Liver (tissue), 9 donors: Measurements from ENCODE around the gene SLC13A2. TPM values are rescaled to one million over a fixed set of nuclear protein-coding genes. Genes with fewer than 3 reads are reported as not detected.

Experiments used
- DNase-seq: peaks from one replicate; pipeline ENCODE4 v3.0.0-alpha.2; 2017; ENCODE audit warnings: low spot score
- H3K27ac ChIP-seq, 2 donors: one replicate each; pipeline ENCODE4 v1.7.0; 2013; ENCODE audit warnings: inconsistent platforms in 2 of 2, low read length in 2 of 2, control low read depth in 1 of 2, low read depth in 1 of 2, mild to moderate bottlenecking in 1 of 2
- H3K27me3 ChIP-seq, 4 donors: one replicate each; pipeline versions ENCODE4 v1.6.1 to v1.7.0; 2013; ENCODE audit warnings: low read length in 3 of 4, inconsistent platforms in 1 of 4, mild to moderate bottlenecking in 1 of 4, moderate library complexity in 1 of 4; ENCODE audit not compliant: control insufficient read depth in 4 of 4, insufficient read depth in 4 of 4
- H3K36me3 ChIP-seq, 4 donors: one replicate each; pipeline versions ENCODE4 v1.6.1 to v1.7.0; 2013; ENCODE audit warnings: low read length in 3 of 4, mild to moderate bottlenecking in 3 of 4, low read depth in 1 of 4, moderate library complexity in 1 of 4; ENCODE audit not compliant: control insufficient read depth in 4 of 4, insufficient read depth in 3 of 4
- H3K4me1 ChIP-seq, 4 donors: one replicate each; pipeline versions ENCODE4 v1.6.1 to v1.7.0; 2013; ENCODE audit warnings: low read length in 3 of 4, mild to moderate bottlenecking in 3 of 4, moderate library complexity in 1 of 4; ENCODE audit not compliant: control insufficient read depth in 4 of 4, insufficient read depth in 4 of 4
- H3K4me3 ChIP-seq, 3 donors: one replicate each; pipeline versions ENCODE4 v1.6.1 to v1.7.0; 2013; ENCODE audit warnings: low read length in 3 of 3, control low read depth in 1 of 3, low read depth in 1 of 3, mild to moderate bottlenecking in 1 of 3
- H3K9ac ChIP-seq, 2 donors: one replicate each; pipeline ENCODE4 v1.7.0; 2013; ENCODE audit warnings: low read length in 2 of 2, mild to moderate bottlenecking in 2 of 2, moderate library complexity in 2 of 2, control low read depth in 1 of 2, low read depth in 1 of 2
- H3K9me3 ChIP-seq, 4 donors: one replicate each; pipeline versions ENCODE4 v1.6.1 to v1.7.0; 2013; ENCODE audit warnings: low read length in 3 of 4; ENCODE audit not compliant: control insufficient read depth in 4 of 4
- EGR1 ChIP-seq, 2 donors: IDR thresholded peaks; 2 replicates each; pipeline ENCODE4 v1.6.1; 2016 to 2018; ENCODE audit warnings: antibody characterized with exemption in 2 of 2, low read depth in 2 of 2
- FOXA1 ChIP-seq: IDR thresholded peaks from 2 replicates; pipeline ENCODE4 v1.6.1; 2016; ENCODE audit warnings: antibody characterized with exemption
- FOXA2 ChIP-seq: IDR thresholded peaks from 2 replicates; pipeline ENCODE4 v1.6.1; 2016; ENCODE audit warnings: antibody characterized with exemption
- GABPA ChIP-seq, 2 donors: IDR thresholded peaks in 1 of 2; conservative IDR thresholded peaks in 1 of 2; 2 replicates each; pipeline ENCODE4 v1.6.1; 2016; ENCODE audit warnings: antibody characterized with exemption in 2 of 2, mild to moderate bottlenecking in 1 of 2, moderate library complexity in 1 of 2
- HNF4A ChIP-seq, 2 donors: conservative IDR thresholded peaks; 2 replicates each; pipeline ENCODE4 v1.6.1; 2016; ENCODE audit warnings: antibody characterized with exemption in 2 of 2, mild to moderate bottlenecking in 2 of 2
- HNF4G ChIP-seq: IDR thresholded peaks from 2 replicates; pipeline ENCODE4 v1.6.1; 2016; ENCODE audit warnings: antibody characterized with exemption
- RAD21 ChIP-seq, 2 donors: IDR thresholded peaks; 2 replicates each; pipeline ENCODE4 v1.6.1; 2016; ENCODE audit warnings: antibody characterized with exemption in 2 of 2, mild to moderate bottlenecking in 2 of 2
- RXRA ChIP-seq, 2 donors: IDR thresholded peaks; 2 replicates each; pipeline ENCODE4 v1.6.1; 2017 to 2018; ENCODE audit warnings: antibody characterized with exemption in 2 of 2, mild to moderate bottlenecking in 1 of 2
- SP1 ChIP-seq: IDR thresholded peaks from 2 replicates; pipeline ENCODE4 v1.6.1; 2018; ENCODE audit warnings: antibody characterized with exemption, mild to moderate bottlenecking
- TAF1 ChIP-seq: conservative IDR thresholded peaks from 2 replicates; pipeline ENCODE4 v1.6.1; 2016; ENCODE audit warnings: antibody characterized with exemption, mild to moderate bottlenecking
- YY1 ChIP-seq: IDR thresholded peaks from 2 replicates; pipeline ENCODE4 v1.6.1; 2016; ENCODE audit warnings: antibody characterized with exemption, mild to moderate bottlenecking
- WGBS: extraction: QIAGEN DNeasy Blood & Tissue Kit; methylation state at CpG from one replicate; pipeline ENCODE4 v1.1.7; 2013; 5-methylcytosine and 5-hydroxymethylcytosine counted together
- polyA plus RNA-seq, 2 donors: library from polyadenylated mRNA; stranded (reverse) in 1 of 2; unstranded in 1 of 2; fragments of 200-250 nt in 1 of 2; fragments of >200 nt in 1 of 2; fragmentation: Nextera tagmentation in 1 of 2; extraction: Ambion mirVana in 1 of 2; gene quantifications; one replicate each; pipeline versions ENCODE4 v1.2.1 to v1.2.3, GENCODE V29; 2013 to 2015
- total RNA-seq, 2 donors: library from RNA; depleted of rRNA; stranded (reverse); fragments of >200 nt; gene quantifications; one replicate each; pipeline ENCODE4 v1.2.3, GENCODE V29; 2014
- TF ChIP-seq, protein P1 (sequence below): IDR thresholded peaks from 2 replicates; pipeline ENCODE4 v1.6.1; 2016; ENCODE audit warnings: antibody characterized with exemption
- TF ChIP-seq, protein P2 (sequence below): IDR thresholded peaks from 2 replicates; pipeline ENCODE4 v1.6.1; 2016; ENCODE audit warnings: antibody characterized with exemption, mild to moderate bottlenecking
- donor health status: healthy.
- donor health status: healthy.
- donor health status: healthy.
- donor health status: healthy.
- donor health status: healthy.

Gene SLC13A2
- total and polyA plus RNA-seq, 4 donors = 0.10 to 0.52 (median 0.36) TPM

DNA sequence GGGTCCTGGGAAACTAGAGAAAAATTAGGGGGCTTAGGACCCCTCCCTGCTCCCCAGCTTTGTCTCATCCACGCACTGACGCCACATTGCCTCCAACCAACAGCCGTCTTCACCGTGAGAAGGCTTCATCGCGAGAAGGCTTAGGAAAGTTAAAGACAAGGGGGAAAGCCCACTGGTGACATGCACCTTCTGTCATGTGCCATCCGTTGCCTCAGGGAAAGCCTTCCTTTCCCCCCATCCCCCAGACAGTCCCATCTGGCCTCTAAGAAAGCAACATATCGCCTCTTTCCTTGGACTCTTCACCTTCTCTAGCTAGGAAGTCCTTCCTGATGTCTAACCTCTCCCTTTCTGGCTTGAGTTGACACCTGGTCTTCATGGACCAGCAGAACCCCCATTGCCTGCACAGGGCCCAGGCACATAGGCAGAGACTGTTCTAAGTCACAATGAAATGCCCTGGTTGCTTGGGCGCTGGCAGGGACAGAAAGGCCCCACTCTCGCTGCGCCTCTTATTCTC, 34.8 kb downstream of the SLC13A2 start:
- Histone ChIP-seq H3K9me3 (no peaks in the 10 kb centered on the region), H3K4me3 (no peak overlapping the region), H3K27me3 (no peaks in the 10 kb centered on the region), H3K36me3 (no peaks in the 10 kb centered on the region), H3K9ac (no peak overlapping the region), H3K4me1 (no peaks in the 10 kb centered on the region), H3K27ac (no peak overlapping the region)
- WGBS = 82% methylated on average over 11 of the region's 11 CpGs
- no peak for DNase-seq
- TF ChIP-seq RXRA (IDR thresholded peaks at IDR 0.05) = no peak
- TF ChIP-seq GABPA (IDR thresholded peaks at IDR 0.05 in 1 of 2, conservative IDR thresholded peaks at IDR 0.05 in 1 of 2) = no peak
- no peak for TF ChIP-seq SP1
- TF ChIP-seq FOXA1 = no peak
- no peak for TF ChIP-seq FOXA2
- TF ChIP-seq HNF4A (conservative IDR thresholded peaks at IDR 0.05) = no peak

DNA sequence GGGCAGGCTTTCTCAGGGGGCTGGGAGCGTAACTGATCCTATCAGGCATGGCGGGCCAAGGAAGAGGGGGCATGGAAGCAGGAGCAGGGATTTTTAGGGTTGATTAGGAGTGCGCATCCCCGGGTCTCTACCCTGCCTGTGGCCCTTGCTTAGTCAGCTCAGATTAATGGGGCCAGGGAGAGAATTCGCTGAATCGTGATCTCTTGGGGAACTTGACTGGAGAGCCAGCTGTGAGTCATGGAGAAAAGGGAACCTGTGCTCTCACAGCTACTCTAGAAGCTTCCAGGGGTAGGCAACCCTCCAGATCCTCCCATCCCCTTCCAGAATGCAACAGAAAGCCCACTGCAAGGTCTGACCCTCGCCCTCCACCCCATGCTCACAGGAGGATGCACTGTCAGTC, 36.3 kb downstream of the SLC13A2 start:
- no peaks in the 10 kb centered on the region for H3K4me1 ChIP-seq
- no peaks in the 10 kb centered on the region for H3K27me3 ChIP-seq
- no peak for DNase-seq
- no peak overlapping the region for H3K4me3 ChIP-seq
- no peak overlapping the region for H3K9ac ChIP-seq
- no peaks in the 10 kb centered on the region for H3K36me3 ChIP-seq
- TF ChIP-seq HNF4G (no peak), TAF1 (no peak), EGR1 (IDR thresholded peaks at IDR 0.05; ENCODE audit: low read depth in 2 of 2) (no peak), YY1 (no peak), RAD21 (IDR thresholded peaks at IDR 0.05) (no peak)
- TF ChIP-seq, protein P1, sequence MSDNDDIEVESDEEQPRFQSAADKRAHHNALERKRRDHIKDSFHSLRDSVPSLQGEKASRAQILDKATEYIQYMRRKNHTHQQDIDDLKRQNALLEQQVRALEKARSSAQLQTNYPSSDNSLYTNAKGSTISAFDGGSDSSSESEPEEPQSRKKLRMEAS = no peak
- no peak overlapping the region for H3K27ac ChIP-seq
- 85% methylated on average over 7 of the region's 7 CpGs for WGBS
- H3K9me3 ChIP-seq = no peaks in the 10 kb centered on the region

DNA sequence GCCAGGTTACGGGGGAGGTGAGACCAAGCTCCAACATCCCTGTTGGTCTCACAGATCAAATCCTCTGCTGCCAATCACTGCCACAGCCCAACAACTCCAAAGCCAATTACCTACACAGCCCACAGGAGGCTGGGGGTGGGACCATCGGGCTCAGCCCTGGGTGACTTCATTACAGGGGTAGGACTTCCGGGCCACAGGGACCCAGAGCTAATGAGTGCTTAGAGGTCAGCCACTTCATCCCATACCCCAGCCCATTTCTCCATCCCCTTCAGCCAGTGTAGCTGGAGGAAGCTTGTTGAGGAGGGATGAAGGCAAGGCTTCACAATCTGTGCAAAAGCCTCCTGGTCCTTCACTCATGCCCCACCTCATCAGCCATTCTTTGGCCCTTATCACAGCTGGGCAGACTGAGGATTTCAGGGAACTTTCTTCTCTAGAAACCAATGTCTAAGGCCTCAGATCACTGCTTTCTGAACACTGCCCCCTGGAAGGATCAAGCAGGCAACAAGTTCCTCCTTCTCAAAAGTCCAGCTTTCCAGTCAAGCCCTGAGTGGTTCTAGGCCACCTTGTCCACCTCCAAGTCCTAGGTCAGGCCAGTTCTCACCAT, 38.5 kb downstream of the SLC13A2 start:
- Histone ChIP-seq H3K4me1 (no peaks in the 10 kb centered on the region), H3K9me3 (no peaks in the 10 kb centered on the region), H3K9ac (no peak overlapping the region), H3K4me3 (no peak overlapping the region), H3K36me3 (no peaks in the 10 kb centered on the region), H3K27ac (no peak overlapping the region), H3K27me3 (no peaks in the 10 kb centered on the region)
- no peak for TF ChIP-seq SP1
- TF ChIP-seq RXRA (IDR thresholded peaks at IDR 0.05) = no peak
- WGBS = 83% methylated on average over 3 of the region's 3 CpGs
- no peak for DNase-seq

DNA sequence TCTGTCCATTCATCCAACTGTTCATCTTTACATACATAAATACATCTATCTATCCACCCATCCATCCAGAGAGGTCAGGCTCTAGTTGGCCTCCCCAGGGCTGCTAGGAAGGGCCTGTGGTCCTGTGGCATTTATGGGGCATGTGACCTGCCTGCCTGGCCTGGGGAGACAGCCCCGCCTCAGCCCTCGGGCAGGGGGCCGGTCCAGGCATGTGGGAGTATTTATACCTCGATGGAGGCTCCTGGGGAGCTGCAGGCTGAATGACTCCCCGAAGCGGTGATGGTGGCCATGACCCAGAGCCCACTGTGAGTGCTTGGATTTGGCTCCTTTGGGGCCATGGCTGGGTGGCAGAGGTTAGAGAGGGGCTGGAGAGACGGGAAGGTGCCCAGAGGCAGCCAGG, 40.0 kb downstream of the SLC13A2 start:
- Histone ChIP-seq H3K9ac (no peak overlapping the region), H3K9me3 (no peaks in the 10 kb centered on the region), H3K27me3 (no peaks in the 10 kb centered on the region), H3K36me3 (no peaks in the 10 kb centered on the region), H3K27ac (no peak overlapping the region), H3K4me3 (no peak overlapping the region), H3K4me1 (no peaks in the 10 kb centered on the region)
- TF ChIP-seq, protein P2, sequence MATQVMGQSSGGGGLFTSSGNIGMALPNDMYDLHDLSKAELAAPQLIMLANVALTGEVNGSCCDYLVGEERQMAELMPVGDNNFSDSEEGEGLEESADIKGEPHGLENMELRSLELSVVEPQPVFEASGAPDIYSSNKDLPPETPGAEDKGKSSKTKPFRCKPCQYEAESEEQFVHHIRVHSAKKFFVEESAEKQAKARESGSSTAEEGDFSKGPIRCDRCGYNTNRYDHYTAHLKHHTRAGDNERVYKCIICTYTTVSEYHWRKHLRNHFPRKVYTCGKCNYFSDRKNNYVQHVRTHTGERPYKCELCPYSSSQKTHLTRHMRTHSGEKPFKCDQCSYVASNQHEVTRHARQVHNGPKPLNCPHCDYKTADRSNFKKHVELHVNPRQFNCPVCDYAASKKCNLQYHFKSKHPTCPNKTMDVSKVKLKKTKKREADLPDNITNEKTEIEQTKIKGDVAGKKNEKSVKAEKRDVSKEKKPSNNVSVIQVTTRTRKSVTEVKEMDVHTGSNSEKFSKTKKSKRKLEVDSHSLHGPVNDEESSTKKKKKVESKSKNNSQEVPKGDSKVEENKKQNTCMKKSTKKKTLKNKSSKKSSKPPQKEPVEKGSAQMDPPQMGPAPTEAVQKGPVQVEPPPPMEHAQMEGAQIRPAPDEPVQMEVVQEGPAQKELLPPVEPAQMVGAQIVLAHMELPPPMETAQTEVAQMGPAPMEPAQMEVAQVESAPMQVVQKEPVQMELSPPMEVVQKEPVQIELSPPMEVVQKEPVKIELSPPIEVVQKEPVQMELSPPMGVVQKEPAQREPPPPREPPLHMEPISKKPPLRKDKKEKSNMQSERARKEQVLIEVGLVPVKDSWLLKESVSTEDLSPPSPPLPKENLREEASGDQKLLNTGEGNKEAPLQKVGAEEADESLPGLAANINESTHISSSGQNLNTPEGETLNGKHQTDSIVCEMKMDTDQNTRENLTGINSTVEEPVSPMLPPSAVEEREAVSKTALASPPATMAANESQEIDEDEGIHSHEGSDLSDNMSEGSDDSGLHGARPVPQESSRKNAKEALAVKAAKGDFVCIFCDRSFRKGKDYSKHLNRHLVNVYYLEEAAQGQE = no peak
- no peak for TF ChIP-seq HNF4G
- no peak for TF ChIP-seq SP1
- WGBS = 77% methylated on average over 7 of the region's 7 CpGs
- DNase-seq = no peak
